HG03442 (cell line): ENCODE results near the gene UBXN10.

Source experiments
- ATAC-seq: cut with Tn5 transposase; IDR thresholded peaks from one replicate; pipeline ENCODE4 v1.9.1; 2021; ENCODE audit warnings: mild to moderate bottlenecking, moderate library complexity; ENCODE audit not compliant: unreplicated experiment

The UBXN10 gene

DNA sequence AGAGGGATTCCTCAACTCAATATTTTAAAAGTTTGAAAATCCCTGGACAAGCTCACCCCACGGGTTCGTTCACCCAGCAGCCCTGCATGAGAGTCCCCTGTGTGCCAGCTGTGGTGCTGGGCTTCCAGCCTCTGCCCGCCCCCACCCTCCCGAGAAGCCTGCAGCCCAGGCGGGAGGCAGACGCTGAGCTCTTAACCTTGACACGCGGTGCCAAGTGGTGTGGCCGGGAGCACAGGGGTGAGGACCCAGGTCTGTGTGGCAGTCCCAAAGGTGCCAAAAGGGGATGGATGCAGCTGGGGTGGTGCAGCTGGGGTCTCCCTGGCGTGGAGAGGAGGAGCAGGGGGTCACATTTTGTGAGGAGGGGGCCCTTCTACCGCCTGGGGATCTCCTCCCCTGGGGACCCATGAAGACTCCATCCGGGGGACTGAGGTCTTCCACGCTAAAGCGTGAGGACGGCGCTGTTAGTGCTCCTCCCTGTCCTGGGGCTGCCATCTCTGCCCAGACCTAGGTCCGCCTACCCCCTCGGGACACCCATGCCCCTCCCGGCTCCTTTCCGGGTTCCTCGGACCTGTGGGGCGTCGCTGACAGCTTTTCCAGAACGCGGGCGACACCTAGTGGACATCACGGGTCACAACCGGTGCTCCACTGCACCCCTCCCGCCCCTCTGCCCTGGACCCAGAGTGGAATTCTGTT, 33.8 kb upstream of the UBXN10 start:
- no peak for ATAC-seq

GRCh38 chr1:20152599-20152930, 33.3 kb upstream of the UBXN10 start:
- no peak for ATAC-seq

DNA sequence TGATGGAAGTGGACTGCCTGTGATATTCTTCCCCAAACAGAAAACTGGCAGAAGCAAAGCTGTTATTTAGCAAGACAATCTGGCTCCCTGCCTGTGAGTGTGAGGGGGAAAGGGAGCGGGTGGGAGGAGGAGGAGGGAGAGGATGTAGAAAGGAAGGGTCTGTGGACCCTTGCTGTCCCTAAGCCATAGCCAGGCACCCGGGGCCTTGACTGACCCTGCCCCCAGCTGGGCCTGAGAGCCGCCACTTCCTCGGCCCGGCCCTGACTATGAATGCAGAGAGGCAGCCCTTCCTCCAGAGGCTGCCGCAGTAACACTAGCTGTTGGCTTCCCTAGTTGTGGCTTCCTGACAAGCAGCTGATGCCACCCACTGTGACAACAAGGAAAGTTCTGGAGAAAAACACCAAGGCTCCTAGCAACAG, 32.9 kb upstream of the UBXN10 start:
- ATAC-seq: no peak

GRCh38 chr1:20154301-20154831, 31.5 kb upstream of the UBXN10 start:
- no peak for ATAC-seq

DNA sequence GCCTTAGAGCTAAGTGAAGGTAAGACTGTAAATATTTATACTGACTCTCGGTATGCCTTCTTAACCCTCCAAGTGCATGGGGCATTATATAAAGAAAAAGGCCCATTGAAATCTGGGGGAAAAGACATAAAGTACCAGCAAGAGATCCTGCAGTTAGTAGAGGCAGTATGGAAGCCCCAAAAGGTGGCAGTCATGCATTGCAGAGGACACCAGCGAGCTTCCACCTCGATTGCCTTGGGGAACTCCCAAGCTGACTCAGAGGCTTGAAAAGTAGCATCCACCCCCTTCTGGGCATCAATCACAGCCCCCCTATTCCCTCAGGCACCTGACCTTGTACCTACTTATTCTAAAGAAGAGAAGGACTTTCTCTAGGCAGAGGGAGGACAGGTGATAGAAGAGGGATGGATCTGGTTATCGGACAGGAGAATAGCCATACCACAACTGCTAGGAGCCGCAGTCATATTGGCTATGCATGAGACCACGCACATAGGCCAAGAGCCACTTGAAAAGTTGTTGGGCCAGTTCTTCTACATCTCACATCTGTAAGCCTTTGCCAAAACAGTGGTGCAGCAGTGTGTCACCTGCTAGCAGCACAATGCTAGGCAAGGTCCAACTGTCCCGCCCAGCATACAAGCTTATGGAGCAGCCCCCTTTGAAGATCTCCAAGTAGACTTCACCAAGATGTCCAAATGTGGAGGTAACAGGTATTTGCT, 27.4 kb upstream of the UBXN10 start:
- ATAC-seq: no peak

DNA sequence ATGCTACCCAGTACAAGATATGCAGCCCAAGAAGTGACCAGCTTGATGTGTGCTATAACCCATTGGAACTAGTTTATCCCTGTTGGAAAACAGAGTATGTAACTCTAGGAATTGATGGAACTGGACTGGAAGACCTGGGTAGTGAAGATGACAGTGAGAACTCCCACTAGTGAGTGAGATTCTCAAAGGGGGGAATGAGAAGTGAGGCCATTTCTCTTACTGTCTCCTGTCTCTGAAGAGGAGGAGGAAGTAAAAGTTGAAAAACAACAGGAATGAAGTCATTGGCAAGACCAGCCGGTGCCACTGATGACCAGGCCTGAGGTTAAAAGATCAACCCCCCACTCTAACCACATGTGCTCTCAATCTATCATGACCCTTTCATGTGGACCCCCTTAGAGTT, 25.9 kb upstream of the UBXN10 start:
- no peak for ATAC-seq

GRCh38 chr1:20164694-20165202, 21.1 kb upstream of the UBXN10 start:
- no peak for ATAC-seq

- ATAC-seq: no peak
These were observed 20.4 kb upstream of the UBXN10 start for GRCh38 chr1:20165522-20165951.

DNA sequence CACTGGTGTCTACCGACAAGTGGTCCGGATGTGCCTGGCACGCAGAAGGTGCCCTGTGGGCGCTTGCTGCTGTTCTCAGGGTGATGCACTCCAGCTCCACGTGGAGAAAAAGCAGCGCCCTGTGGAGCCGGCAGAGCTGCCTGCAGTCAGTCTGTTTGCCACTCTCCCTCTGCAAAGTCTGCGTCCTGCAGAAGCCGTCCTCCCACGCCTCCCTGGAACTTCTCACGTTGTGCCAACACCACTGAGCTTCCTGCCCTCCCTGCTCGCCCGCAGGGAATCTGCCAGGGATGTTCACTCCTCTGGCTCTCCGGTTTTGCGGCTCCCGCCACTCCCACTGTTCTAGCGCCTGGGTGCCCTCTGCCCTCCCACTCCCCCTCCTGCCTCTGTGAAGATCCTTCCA, 19.8 kb upstream of the UBXN10 start:
- no peak for ATAC-seq

GRCh38 chr1:20167126-20167525, 18.8 kb upstream of the UBXN10 start:
- ATAC-seq: no peak

DNA sequence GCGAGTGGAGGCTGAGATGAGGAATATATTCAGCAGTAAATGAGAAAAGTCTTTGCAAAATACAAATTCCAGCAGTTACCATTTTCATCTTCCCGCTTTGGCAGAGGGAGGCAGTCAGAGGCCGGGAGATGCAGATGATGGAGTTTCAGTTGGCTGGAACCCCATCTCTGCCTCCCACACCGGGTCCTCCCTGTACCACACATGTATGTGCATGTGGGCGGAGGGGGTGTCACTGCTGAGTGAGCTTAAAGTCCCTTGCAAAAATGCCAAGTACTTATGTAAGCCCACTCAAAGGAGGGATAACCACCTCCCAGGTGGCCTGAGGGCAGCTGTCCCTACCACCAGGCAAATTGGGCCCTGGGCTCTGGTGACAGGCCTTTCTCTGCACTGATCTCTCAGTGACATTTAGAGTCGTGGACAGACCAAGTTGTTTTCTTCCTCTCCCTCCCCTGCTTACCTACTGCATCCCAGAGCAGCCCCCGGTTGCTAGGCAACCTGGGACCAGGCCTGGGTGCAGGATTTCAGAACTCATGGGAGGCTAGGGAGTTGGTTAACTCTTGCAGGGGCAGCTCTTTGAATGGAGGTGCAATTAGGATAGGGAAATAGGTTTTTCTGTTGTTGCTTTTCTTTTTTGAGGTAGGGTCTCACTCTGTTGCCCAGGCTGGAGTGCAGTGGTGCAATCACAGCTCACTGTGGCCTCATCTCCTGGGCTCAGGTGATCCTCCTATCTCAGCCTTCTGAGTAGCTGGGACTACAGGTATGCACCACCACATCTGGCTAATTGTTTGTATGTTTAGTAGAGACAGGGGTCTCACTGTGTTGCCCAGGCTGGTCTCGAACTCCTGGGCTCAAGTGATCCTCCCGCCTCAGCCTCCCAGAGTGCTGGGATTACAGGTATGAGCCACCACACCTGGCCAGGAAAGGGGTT, 17.1 kb upstream of the UBXN10 start:
- no peak for ATAC-seq

DNA sequence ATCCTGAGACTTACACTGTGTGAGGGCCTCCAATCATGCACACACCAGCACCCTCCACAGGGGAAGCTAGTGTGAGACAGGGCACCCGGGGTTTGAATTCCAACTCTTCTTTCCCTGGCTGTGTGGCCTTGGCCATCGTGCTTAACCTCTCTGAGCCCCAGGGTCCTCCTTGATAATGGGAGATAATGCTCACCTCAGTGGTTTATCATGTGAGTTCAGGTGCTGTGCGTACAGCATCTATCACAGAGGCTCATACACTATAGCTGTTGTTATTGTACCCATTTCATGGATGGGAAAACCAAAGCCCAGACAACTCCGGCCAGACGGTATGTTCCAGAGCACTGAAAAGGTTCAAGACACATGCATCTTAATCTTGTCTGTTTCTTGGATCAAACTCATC, 16.0 kb upstream of the UBXN10 start:
- ATAC-seq: no peak

GRCh38 chr1:20172033-20172590, 13.8 kb upstream of the UBXN10 start:
- ATAC-seq: no peak

DNA sequence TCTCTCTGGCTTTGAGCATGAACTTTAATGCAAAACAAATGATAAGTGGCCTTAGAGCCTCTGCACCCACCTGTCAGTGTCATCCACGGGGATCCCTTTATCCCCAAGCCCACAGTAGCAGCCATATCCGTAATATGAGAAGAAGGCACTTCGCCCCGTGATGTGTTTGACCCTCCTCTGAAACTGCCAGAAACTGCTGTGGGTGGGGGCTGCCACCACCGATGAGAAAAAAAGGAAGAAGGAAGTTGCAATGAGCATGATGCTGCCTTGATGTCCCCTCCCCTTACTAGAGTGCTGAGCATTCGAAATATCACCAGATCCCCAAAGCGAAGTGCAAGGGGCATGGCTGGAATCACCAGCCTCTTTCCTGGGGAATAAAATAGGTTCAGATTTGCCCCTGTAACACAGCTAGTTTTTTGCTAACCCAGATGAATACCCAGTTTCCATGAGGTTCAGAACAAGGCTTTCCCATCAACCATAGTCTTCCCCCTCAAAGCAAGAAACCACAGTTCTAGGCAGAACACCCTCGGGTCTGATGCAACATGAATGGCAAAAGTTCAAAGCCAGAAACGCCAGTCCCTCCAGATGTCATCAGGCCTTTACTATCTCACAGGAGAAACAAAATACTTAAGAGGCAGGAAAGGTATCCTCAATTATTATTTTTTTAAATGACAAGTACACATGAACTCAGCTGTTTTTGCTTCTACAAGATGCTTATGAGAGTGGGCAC, 10.8 kb upstream of the UBXN10 start:
- no peak for ATAC-seq

DNA sequence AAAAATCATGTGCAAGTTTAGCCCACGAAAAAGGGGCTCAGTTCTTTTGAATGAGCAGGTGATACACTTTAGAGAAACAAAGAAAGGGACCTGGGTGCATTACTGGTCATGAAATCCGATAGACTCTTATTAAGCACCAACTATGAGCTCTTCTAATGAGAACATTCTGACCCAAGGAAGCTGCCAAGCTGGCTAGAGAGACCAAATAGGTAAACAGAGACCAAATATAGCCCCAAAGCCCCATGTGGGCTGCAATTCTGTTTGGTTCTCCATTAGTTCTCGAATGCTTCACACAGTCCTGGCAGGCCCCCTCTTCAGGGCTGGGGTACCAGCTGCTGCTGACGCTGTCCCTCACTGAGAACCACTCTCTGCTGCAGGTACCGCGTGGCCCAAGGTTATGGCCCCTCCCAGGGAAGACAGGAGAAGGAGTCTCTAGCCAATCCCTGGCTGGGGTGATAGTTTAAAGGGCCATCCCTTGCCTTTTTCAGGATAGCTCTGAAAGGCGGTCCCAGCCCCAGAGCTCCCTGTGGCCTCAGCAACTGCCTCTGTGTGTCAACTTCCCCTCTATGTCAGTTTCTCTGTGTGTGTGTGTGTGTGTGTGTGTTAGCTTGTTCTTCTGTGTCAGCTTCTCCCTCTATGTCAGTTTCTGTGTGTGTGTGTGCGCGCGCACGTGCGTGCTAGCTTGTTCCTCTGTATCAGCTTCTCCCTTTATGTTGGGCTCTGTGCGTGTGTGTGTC, 7.1 kb upstream of the UBXN10 start:
- ATAC-seq: no peak

GRCh38 chr1:20179371-20180128, 6.3 kb upstream of the UBXN10 start:
- no peak for ATAC-seq

DNA sequence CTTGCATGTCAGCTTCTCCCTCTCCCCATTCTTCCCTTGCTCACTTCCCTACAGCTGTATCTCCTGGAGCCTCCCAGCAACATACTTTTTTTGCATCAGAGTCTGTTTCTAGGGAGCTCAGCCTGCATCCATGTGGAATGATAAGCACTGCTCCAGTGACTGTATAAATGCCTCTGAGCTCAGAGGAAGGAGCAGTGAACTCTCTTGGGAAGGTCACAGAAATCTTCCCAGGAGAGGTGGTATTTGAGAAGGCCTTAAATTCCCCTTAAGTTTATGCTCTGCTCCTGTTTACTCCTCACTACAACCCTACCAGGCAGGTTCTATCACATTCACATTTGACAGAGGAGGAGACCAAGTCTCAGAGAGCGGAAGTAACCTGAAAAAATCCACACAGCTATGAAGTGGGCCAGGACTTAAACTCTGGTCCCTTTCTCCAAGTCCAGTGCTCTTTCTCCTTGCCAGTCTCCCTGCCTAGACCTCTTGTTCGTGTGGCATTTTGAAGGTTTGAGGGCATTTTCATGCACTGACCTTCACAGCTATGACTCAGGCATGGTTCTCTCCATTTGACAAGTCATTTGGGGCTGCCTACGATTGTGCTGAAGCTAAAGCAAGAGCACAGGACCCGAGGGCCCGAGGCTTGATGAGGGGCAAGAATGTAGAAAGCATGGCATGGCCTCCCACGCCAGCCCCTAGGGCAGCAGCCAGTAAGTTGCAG, 5.6 kb upstream of the UBXN10 start:
- ATAC-seq: no peak

DNA sequence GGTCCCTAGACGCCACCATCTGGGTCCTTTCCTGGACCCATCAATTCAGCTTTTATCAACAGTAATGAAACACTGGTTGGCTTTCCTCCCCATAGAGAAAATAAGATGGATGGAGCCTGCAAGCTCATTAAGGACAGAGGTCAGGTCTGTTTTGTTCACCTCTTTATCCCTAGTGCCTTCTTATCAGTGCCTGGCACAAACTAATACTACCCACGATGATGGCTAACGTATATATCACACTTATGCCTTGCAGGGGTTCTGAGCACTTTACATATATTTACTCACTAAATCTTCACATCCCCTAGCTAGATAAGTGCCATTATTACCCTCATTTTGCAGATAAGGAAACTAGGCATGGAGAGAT, 5.1 kb upstream of the UBXN10 start:
- ATAC-seq: no peak
